NCI-H1417 (cell line): Measurements from ENCODE around the gene SPATA20.

Source experiments
- DNase-seq, 3 experiments: peaks; one replicate each; lab custom pipeline; 2025; lab: John Stamatoyannopoulos, UW

SPATA20 gene

GRCh38 chr17:50540560-50541401 is 6.2 kb upstream of the SPATA20 start:
- DNase-seq, result no peak

GRCh38 chr17:50541402-50541715 is 5.6 kb upstream of the SPATA20 start:
- DNase-seq, result no peak

- DNase-seq, result peak; percentile 80 to 89 (median 82)
Observed at GRCh38 chr17:50541716-50542688, 5.0 kb upstream of the SPATA20 start.

GRCh38 chr17:50542795-50543774 is 3.9 kb upstream of the SPATA20 start:
- DNase-seq, result peak in 2 of 3 experiments; percentile 29 to 53

GRCh38 chr17:50544516-50544915 is 2.5 kb upstream of the SPATA20 start:
- DNase-seq, result no peak

- DNase-seq, result no peak
Observed at GRCh38 chr17:50545311-50545710, 1.7 kb upstream of the SPATA20 start.

- DNase-seq, result no peak
Observed at GRCh38 chr17:50546701-50547034, 306 bp upstream of the SPATA20 start.

- DNase-seq, result no peak
Observed at GRCh38 chr17:50547736-50548083, 736 bp downstream of the SPATA20 start.

- DNase-seq, result no peak
Observed at GRCh38 chr17:50548831-50549230, 1.9 kb downstream of the SPATA20 start.

GRCh38 chr17:50549256-50549941 is 2.4 kb downstream of the SPATA20 start:
- DNase-seq, result no peak

- no peak for DNase-seq
Observed at GRCh38 chr17:50549969-50550368, 3.0 kb downstream of the SPATA20 start.

- peak; percentile 28 to 81 (median 63) for DNase-seq
Observed at GRCh38 chr17:50550661-50551432, 3.9 kb downstream of the SPATA20 start.

- no peak for DNase-seq
Observed at GRCh38 chr17:50551433-50551815, 4.5 kb downstream of the SPATA20 start.

GRCh38 chr17:50551884-50552283 is 4.9 kb downstream of the SPATA20 start:
- no peak for DNase-seq

- no peak for DNase-seq
Observed at GRCh38 chr17:50554201-50554600, 7.2 kb downstream of the SPATA20 start.

- DNase-seq, result peak in 2 of 3 experiments; percentile 18 to 28
Observed at GRCh38 chr17:50556803-50557202, 9.8 kb downstream of the SPATA20 start.

- DNase-seq, result no peak
Observed at GRCh38 chr17:50557630-50558029, 10.7 kb downstream of the SPATA20 start.

- DNase-seq, result no peak
Observed at GRCh38 chr17:50558091-50558490, 11.1 kb downstream of the SPATA20 start.

GRCh38 chr17:50558581-50558940 is 11.6 kb downstream of the SPATA20 start:
- no peak for DNase-seq

GRCh38 chr17:50558941-50559614 is 12.1 kb downstream of the SPATA20 start:
- no peak for DNase-seq
